Superior temporal gyrus (tissue), 1 donor: ENCODE data around the gene RNPEPL1.
"Not testable (repeated sequence)": the region's sequence is repeated elsewhere in the genome, so short reads cannot be mapped to it uniquely, and the experiment has no call there.

Experiments
- DNase-seq: peaks from one replicate; pipeline ENCODE4 v3.0.0-alpha.2; 2016; ENCODE audit errors: extremely low spot score

The RNPEPL1 gene

GRCh38 chr2:240539101-240539500 lies 29.2 kb upstream of the RNPEPL1 start:
- DNase-seq, result not testable (repeated sequence)

- DNase-seq, result no peak
These were observed 28.4 kb upstream of the RNPEPL1 start for GRCh38 chr2:240539906-240540305.

GRCh38 chr2:240551288-240551687 lies 17.0 kb upstream of the RNPEPL1 start:
- no peak for DNase-seq

GRCh38 chr2:240551811-240552210 lies 16.5 kb upstream of the RNPEPL1 start:
- no peak for DNase-seq

- DNase-seq, result no peak
These were observed 14.3 kb upstream of the RNPEPL1 start for GRCh38 chr2:240553956-240554480.

- DNase-seq, result no peak
These were observed 13.4 kb upstream of the RNPEPL1 start for GRCh38 chr2:240554767-240555493.

- no peak for DNase-seq
These were observed 12.6 kb upstream of the RNPEPL1 start for GRCh38 chr2:240555541-240556250.

- DNase-seq, result no peak
These were observed 11.7 kb upstream of the RNPEPL1 start for GRCh38 chr2:240556553-240557100.

- DNase-seq, result no peak
These were observed 11.1 kb upstream of the RNPEPL1 start for GRCh38 chr2:240557101-240557751.

- DNase-seq, result peak; percentile 35
These were observed 10.5 kb upstream of the RNPEPL1 start, which contains the start of gene ANKMY1 for GRCh38 chr2:240557808-240558207. ANKMY1 (minus strand) TSS chr2:240557988; CDS start chr2:240557335, 653 bp downstream.

GRCh38 chr2:240558236-240558761 lies 10.0 kb upstream of the RNPEPL1 start:
- DNase-seq, result no peak

- DNase-seq, result no peak
These were observed 9.0 kb upstream of the RNPEPL1 start for GRCh38 chr2:240559286-240559685.

GRCh38 chr2:240560084-240560479 lies 8.2 kb upstream of the RNPEPL1 start, which contains the start of gene DUSP28:
DUSP28 (plus strand) TSS chr2:240560357; CDS start chr2:240560685, 328 bp downstream.
- DNase-seq, result peak; percentile 90

GRCh38 chr2:240560480-240561324 lies 7.6 kb upstream of the RNPEPL1 start:
- peak; percentile 98 for DNase-seq

GRCh38 chr2:240561325-240561971 lies 6.8 kb upstream of the RNPEPL1 start:
- DNase-seq, result peak; percentile 40

GRCh38 chr2:240563231-240563630 lies 5.1 kb upstream of the RNPEPL1 start:
- DNase-seq, result not testable (repeated sequence)

GRCh38 chr2:240563951-240564560 lies 4.2 kb upstream of the RNPEPL1 start:
- no peak for DNase-seq

- DNase-seq, result no peak
These were observed 3.5 kb upstream of the RNPEPL1 start for GRCh38 chr2:240564561-240565332.
